ENCODE results near the gene MBTPS1.

DNA sequence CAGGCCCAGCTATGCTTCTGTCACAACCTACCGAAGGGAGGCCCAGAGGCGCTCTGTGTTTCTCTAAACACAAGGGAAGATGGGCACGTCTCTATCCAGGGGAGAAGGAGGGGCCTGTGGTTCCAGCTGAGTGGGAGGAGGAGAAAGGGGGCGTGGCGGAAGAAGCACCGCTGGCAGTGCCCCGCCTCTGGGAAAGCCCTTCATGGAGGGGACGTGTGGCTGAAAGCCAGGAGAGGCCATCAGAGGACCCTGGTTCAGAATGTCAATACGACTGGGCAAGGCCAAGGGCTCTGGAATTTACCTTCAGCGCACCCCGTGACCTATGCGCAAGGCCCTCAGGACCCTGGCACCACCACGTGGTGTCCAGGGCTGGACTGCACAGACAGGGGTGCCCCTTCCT lies 61.8 kb downstream of the MBTPS1 start:
- TF ChIP-seq, protein P1, sequence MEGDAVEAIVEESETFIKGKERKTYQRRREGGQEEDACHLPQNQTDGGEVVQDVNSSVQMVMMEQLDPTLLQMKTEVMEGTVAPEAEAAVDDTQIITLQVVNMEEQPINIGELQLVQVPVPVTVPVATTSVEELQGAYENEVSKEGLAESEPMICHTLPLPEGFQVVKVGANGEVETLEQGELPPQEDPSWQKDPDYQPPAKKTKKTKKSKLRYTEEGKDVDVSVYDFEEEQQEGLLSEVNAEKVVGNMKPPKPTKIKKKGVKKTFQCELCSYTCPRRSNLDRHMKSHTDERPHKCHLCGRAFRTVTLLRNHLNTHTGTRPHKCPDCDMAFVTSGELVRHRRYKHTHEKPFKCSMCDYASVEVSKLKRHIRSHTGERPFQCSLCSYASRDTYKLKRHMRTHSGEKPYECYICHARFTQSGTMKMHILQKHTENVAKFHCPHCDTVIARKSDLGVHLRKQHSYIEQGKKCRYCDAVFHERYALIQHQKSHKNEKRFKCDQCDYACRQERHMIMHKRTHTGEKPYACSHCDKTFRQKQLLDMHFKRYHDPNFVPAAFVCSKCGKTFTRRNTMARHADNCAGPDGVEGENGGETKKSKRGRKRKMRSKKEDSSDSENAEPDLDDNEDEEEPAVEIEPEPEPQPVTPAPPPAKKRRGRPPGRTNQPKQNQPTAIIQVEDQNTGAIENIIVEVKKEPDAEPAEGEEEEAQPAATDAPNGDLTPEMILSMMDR (IDR thresholded peaks at IDR 0.05) = no peak
- no peak for TF ChIP-seq POLR2A (IDR thresholded peaks at IDR 0.05)
- no peak for TF ChIP-seq POLR2AphosphoS5 (IDR thresholded peaks at IDR 0.05)
